LNCaP clone FGC (cell line): ENCODE measurements around the gene PIGK.
A peak's percentile ranks its signal among the peaks of the same experiment; 100 is the strongest.

Experiments used
- DNase-seq: peaks from one replicate; pipeline ENCODE4 v3.0.0-alpha.2; 2011; ENCODE audit warnings: low read depth
- H3K4me3 ChIP-seq: 2 replicates; pipeline ENCODE4 v1.5.1; 2011; ENCODE audit warnings: mild to moderate bottlenecking, low read depth, low read length, control low read depth
- CTCF ChIP-seq: IDR thresholded peaks from 2 replicates; pipeline ENCODE4 v1.5.1; 2012; ENCODE audit warnings: mild to moderate bottlenecking; ENCODE audit not compliant: control insufficient read depth, insufficient read depth; ENCODE audit errors: extremely low read depth

Gene PIGK

GRCh38 chr1:77060000-77060399 is 159.2 kb downstream of the PIGK start:
- H3K4me3 ChIP-seq = no peak overlapping the region
- DNase-seq = no peak
- no peak for TF ChIP-seq CTCF

GRCh38 chr1:77057994-77058585 is 161.1 kb downstream of the PIGK start:
- no peak for TF ChIP-seq CTCF
- DNase-seq = no peak
- no peak overlapping the region for H3K4me3 ChIP-seq

- DNase-seq = no peak
- TF ChIP-seq CTCF = no peak
- H3K4me3 ChIP-seq = no peak overlapping the region
Measured at GRCh38 chr1:77056525-77056924, 162.7 kb downstream of the PIGK start.

GRCh38 chr1:77051425-77051824 is 167.8 kb downstream of the PIGK start:
- peak; percentile 50 for DNase-seq
- no peak for TF ChIP-seq CTCF
- H3K4me3 ChIP-seq = no peak overlapping the region

GRCh38 chr1:77048615-77049005 is 170.6 kb downstream of the PIGK start:
- DNase-seq = no peak
- H3K4me3 ChIP-seq = no peak overlapping the region
- no peak for TF ChIP-seq CTCF

- no peak for TF ChIP-seq CTCF
Measured at GRCh38 chr1:77047978-77048614, 171.1 kb downstream of the PIGK start.

GRCh38 chr1:77047575-77047974 is 171.7 kb downstream of the PIGK start:
- DNase-seq = no peak
- no peak overlapping the region for H3K4me3 ChIP-seq
- TF ChIP-seq CTCF = no peak

More at GRCh38 chr1:77047978-77048614, 171.1 kb downstream of the PIGK start:
- no peak overlapping the region for H3K4me3 ChIP-seq
- DNase-seq = no peak
